ENCODE measurements around the gene USP15. TPM values are rescaled to one million over a fixed set of nuclear protein-coding genes. Genes with fewer than 3 reads are reported as not detected.

USP15 gene
- total RNA-seq, 1 donor from 2014 or later = 87.3 TPM

DNA sequence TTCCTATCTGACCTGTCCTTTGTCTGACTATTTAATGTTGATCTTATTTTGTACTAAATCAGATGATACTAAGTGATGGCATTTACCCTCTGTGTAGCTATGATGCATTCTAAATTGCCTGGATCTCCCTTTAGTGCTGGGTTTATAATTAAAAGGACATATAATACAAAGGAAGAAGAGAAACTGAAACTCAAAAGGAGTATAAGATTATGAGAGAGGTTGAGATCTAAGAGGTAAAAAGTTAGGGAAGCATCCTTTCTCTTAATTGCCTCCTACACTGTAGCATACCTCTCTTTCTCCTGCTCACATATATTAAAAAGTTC, 119.5 kb downstream of the USP15 start:
- intact Hi-C loops (cut with DNase I) = no loop called here
- no peak for DNase-seq
- H3K9me3 ChIP-seq = no peaks in the 10 kb centered on the region

DNA sequence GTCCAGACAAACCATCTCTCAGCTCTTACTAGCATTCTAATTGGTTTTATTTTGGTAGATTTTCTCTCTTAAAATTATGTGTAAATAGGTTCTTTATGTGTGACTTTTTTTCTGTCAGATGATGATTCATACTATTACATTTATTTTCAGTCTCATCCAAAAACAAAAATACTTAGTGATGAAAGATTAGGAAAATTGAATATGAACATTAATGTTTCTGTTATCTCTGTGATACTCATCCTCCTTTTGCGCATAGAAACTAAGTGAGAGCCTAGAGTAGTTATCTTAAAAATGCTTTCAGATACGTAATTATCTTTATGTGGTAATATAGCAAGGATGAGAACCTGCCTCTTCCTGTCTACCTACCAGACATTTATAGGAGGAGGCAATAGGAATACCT, 122.3 kb downstream of the USP15 start:
- no peak overlapping the region for H3K4me3 ChIP-seq
- no peak for ATAC-seq
- no peak for DNase-seq
- intact Hi-C loops (cut with DNase I) = no loop called here
- H3K36me3 ChIP-seq = peaks cover 23% of the 10 kb centered on the region
- H3K9me3 ChIP-seq = no peaks in the 10 kb centered on the region
- no peak overlapping the region for H3K27ac ChIP-seq
- H3K4me1 ChIP-seq = no peaks in the 10 kb centered on the region
- no peaks in the 10 kb centered on the region for H3K27me3 ChIP-seq
- TF ChIP-seq, protein P1, sequence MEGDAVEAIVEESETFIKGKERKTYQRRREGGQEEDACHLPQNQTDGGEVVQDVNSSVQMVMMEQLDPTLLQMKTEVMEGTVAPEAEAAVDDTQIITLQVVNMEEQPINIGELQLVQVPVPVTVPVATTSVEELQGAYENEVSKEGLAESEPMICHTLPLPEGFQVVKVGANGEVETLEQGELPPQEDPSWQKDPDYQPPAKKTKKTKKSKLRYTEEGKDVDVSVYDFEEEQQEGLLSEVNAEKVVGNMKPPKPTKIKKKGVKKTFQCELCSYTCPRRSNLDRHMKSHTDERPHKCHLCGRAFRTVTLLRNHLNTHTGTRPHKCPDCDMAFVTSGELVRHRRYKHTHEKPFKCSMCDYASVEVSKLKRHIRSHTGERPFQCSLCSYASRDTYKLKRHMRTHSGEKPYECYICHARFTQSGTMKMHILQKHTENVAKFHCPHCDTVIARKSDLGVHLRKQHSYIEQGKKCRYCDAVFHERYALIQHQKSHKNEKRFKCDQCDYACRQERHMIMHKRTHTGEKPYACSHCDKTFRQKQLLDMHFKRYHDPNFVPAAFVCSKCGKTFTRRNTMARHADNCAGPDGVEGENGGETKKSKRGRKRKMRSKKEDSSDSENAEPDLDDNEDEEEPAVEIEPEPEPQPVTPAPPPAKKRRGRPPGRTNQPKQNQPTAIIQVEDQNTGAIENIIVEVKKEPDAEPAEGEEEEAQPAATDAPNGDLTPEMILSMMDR (IDR thresholded peaks at IDR 0.05) = no peak

More for the DNA sequence above, 119.5 kb downstream of the USP15 start:
- Histone ChIP-seq H3K36me3 (peaks cover 17% of the 10 kb centered on the region), H3K4me3 (no peak overlapping the region), H3K27me3 (no peaks in the 10 kb centered on the region), H3K4me1 (no peaks in the 10 kb centered on the region), H3K27ac (no peak overlapping the region)
- ATAC-seq = no peak
- TF ChIP-seq, protein P1 (IDR thresholded peaks at IDR 0.05) = no peak

DNA sequence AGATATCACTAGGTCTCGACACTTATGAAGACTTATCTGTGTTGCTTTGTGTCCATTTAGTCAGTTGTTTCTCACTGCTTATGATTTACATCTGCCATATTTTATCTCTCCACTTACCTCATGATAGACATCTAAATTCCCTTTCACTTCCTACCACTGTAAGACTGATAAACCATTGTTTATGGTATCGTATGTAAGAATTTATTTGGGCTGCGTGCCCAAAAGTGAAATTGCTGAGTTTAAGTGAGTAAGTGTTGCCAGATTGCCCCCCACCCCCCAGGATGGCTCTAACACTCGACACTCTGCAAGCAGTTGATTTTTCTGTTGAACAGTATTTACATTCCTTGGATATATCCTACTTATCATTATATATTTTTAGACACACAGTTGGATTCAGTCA, 136.5 kb downstream of the USP15 start:
- Histone ChIP-seq H3K4me3 (no peak overlapping the region), H3K27ac (no peak overlapping the region), H3K27me3 (no peaks in the 10 kb centered on the region), H3K9me3 (no peaks in the 10 kb centered on the region), H3K36me3 (peaks cover 99% of the 10 kb centered on the region), H3K4me1 (no peaks in the 10 kb centered on the region)
- ATAC-seq (no peak), DNase-seq (no peak)
- intact Hi-C loops (cut with DNase I) = no loop called here
- TF ChIP-seq, protein P1 (IDR thresholded peaks at IDR 0.05) = no peak

DNA sequence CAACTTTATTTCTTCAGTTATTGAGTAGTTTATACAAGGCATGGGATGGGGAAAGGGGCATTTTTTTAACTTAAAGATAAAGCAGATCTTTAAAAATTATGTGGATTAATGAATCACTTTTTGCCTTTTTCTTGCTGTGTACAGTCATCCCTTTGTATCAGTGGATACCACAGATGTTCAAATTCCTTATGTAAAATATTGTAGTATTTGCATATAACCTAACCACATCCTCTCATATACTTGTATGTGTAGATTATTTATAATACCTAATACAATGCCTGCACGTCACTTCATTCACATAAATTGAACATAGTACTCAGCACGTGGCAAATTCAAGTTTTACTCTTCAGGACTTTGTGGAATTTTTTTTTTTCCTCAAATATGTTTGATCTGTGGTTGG, 139.9 kb downstream of the USP15 start:
- Histone ChIP-seq H3K4me1 (no peaks in the 10 kb centered on the region), H3K27me3 (no peaks in the 10 kb centered on the region), H3K27ac (no peak overlapping the region), H3K4me3 (no peak overlapping the region), H3K36me3 (peaks cover 96% of the 10 kb centered on the region), H3K9me3 (no peaks in the 10 kb centered on the region)
- no peak for DNase-seq
- TF ChIP-seq, protein P1 (IDR thresholded peaks at IDR 0.05) = no peak
- ATAC-seq = no peak
- intact Hi-C loops (cut with DNase I) = no loop called here

DNA sequence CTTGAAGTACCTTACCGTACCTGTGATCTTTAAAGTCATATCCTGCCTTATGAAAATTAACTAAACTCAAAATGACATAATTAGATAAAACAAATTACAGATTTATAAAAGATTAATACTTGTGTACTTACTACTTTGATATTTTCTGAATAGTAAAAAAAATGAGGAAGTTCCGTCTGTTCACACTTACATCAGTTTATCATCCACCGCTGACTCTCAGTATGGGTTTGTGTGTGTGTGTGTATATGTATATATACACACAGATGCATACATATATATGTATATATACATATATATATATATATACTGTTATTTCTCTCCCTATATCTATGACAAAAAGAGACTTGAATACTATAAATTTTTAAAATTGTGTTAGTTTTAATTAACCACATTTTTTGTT, 141.4 kb downstream of the USP15 start:
- no peak for ATAC-seq
- no peak overlapping the region for H3K4me3 ChIP-seq
- H3K4me1 ChIP-seq = no peaks in the 10 kb centered on the region
- no peaks in the 10 kb centered on the region for H3K27me3 ChIP-seq
- H3K9me3 ChIP-seq = no peaks in the 10 kb centered on the region
- TF ChIP-seq, protein P1 (IDR thresholded peaks at IDR 0.05) = no peak
- no peak overlapping the region for H3K27ac ChIP-seq
- intact Hi-C loops (cut with DNase I) = no loop called here
- peaks cover 86% of the 10 kb centered on the region for H3K36me3 ChIP-seq
- no peak for DNase-seq

DNA sequence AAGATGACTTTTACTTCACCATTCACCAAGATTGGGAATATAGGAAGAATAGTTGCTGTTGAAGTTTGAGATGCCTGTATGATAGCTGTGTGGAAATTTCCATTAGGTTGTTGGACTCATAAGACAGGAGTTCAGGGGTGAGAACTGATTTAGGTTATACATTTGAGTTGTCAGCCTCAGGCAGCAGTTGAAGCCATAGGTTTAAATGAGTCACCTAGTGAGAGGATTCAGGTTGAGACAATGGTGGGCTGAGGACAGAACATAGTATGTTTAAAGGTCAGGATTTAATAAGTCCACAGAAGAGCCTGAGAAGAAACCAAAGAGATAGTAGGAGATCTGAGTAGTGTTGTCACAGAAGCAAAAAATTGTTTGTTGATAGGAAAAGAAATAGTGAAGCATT, 142.8 kb downstream of the USP15 start:
- Histone ChIP-seq H3K27me3 (no peaks in the 10 kb centered on the region), H3K36me3 (peaks cover 72% of the 10 kb centered on the region), H3K4me3 (no peak overlapping the region), H3K27ac (no peak overlapping the region), H3K4me1 (no peaks in the 10 kb centered on the region), H3K9me3 (no peaks in the 10 kb centered on the region)
- intact Hi-C loops (cut with DNase I) = no loop called here
- ATAC-seq (no peak), DNase-seq (no peak)
- TF ChIP-seq, protein P1 (IDR thresholded peaks at IDR 0.05) = no peak

Measured in upper lobe of right lung (tissue), 1 donor.